Gastrocnemius medialis (tissue), 4 donors: ENCODE results near the gene C11orf86. TPM values are rescaled to one million over a fixed set of nuclear protein-coding genes. Genes with fewer than 3 reads are reported as not detected.
A peak's percentile ranks its signal among the peaks of the same experiment; 100 is the strongest.

ENCODE experiments used
- ATAC-seq, 2 donors: fragments of 150-250 bp; one replicate each; pipeline ENCODE4 v1.9.1; 2016
- DNase-seq, 2 donors: peaks; one replicate each; pipeline ENCODE4 v3.0.0-alpha.2; 2019
- H3K27ac ChIP-seq, 4 donors: fragments of 200-600 bp; sonication (generic); 1 replicate in 1 of 4; 2 replicates in 3 of 4; pipeline ENCODE4 v1.5.1; 2016 to 2018; ENCODE audit warnings: mild to moderate bottlenecking in 2 of 4, moderate library complexity in 1 of 4
- H3K27me3 ChIP-seq, 3 donors: fragments of 200-600 bp; sonication (generic) in 2 of 3; 1 replicate in 1 of 3; 2 replicates in 2 of 3; pipeline versions ENCODE4 v1.5.1 to v1.6.0; 2016 to 2019; ENCODE audit warnings: mild to moderate bottlenecking in 1 of 3, moderate library complexity in 1 of 3
- H3K36me3 ChIP-seq, 2 donors: fragments of 200-600 bp; sonication (generic) in 1 of 2; one replicate each; pipeline ENCODE4 v1.5.1; 2017 to 2018
- H3K4me1 ChIP-seq, 2 donors: fragments of 200-600 bp; sonication (generic) in 1 of 2; one replicate each; pipeline ENCODE4 v1.5.1; 2016 to 2017; ENCODE audit warnings: mild to moderate bottlenecking in 2 of 2
- H3K4me3 ChIP-seq, 4 donors: fragments of 200-600 bp; sonication (generic) in 3 of 4; 1 replicate in 1 of 4; 2 replicates in 3 of 4; pipeline ENCODE4 v1.5.1; 2016 to 2019; ENCODE audit warnings: mild to moderate bottlenecking in 2 of 4
- H3K9me3 ChIP-seq, 3 donors: fragments of 200-600 bp; sonication (generic) in 2 of 3; 1 replicate in 1 of 3; 2 replicates in 2 of 3; pipeline ENCODE4 v1.5.1; 2016 to 2019
- POLR2A ChIP-seq, 2 donors: fragments of 450-650 bp; IDR thresholded peaks; one replicate each; pipeline ENCODE4 v1.6.1; 2017; ENCODE audit warnings: antibody characterized with exemption in 2 of 2, mild to moderate bottlenecking in 2 of 2, moderate library complexity in 2 of 2
- in situ Hi-C, 4 donors: fragments of 200-750 bp; cut with MboI; loops; one replicate each; pipeline versions ENCODE4 v1.15.0 to v1.8.0; 2017; ENCODE audit warnings: low sequenced_read_pairs in 4 of 4
- intact Hi-C: fragments of 100-400 bp; cut with DNase I; formaldehyde crosslinking; loops from one replicate; pipeline ENCODE4 v1.15.1; 2023; ENCODE audit warnings: low total_unique reads
- total RNA-seq, 4 donors: library from RNA; depleted of rRNA; stranded (reverse); fragments of >200 nt; gene quantifications; one replicate each; pipeline versions ENCODE4 v1.1.0 to v1.2.3, GENCODE V29; 2016
- TF ChIP-seq, protein P1 (sequence below), 5 experiments: fragments of 450-650 bp in 3 of 5; fragments of 200-600 bp in 2 of 5; sonication (generic) in 2 of 5; IDR thresholded peaks in 4 of 5; conservative IDR thresholded peaks in 1 of 5; 1 replicate in 4 of 5; 2 replicates in 1 of 5; pipeline ENCODE4 v1.5.1; 2016 to 2019; ENCODE audit warnings: antibody characterized with exemption in 5 of 5, mild to moderate bottlenecking in 3 of 5, moderate library complexity in 3 of 5

C11orf86 gene
- total RNA-seq, 4 donors from 2014 or later = not detected

- no peak overlapping the region for H3K27ac ChIP-seq
- TF ChIP-seq, protein P1, sequence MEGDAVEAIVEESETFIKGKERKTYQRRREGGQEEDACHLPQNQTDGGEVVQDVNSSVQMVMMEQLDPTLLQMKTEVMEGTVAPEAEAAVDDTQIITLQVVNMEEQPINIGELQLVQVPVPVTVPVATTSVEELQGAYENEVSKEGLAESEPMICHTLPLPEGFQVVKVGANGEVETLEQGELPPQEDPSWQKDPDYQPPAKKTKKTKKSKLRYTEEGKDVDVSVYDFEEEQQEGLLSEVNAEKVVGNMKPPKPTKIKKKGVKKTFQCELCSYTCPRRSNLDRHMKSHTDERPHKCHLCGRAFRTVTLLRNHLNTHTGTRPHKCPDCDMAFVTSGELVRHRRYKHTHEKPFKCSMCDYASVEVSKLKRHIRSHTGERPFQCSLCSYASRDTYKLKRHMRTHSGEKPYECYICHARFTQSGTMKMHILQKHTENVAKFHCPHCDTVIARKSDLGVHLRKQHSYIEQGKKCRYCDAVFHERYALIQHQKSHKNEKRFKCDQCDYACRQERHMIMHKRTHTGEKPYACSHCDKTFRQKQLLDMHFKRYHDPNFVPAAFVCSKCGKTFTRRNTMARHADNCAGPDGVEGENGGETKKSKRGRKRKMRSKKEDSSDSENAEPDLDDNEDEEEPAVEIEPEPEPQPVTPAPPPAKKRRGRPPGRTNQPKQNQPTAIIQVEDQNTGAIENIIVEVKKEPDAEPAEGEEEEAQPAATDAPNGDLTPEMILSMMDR (IDR thresholded peaks at IDR 0.05 in 4 of 5, conservative IDR thresholded peaks at IDR 0.05 in 1 of 5) = no peak
- TF ChIP-seq POLR2A (IDR thresholded peaks at IDR 0.05) = no peak
- ATAC-seq (no peak), DNase-seq (no peak)
- intact Hi-C loops (no loop called here), in situ Hi-C loops (no loop called here)
- peaks cover 0 to 14% (median 6%) of the 10 kb centered on the region in 3 donors for H3K27me3 ChIP-seq
- no peaks in the 10 kb centered on the region for H3K9me3 ChIP-seq
- peak overlapping the region; percentile 47 to 59 (median 51) for H3K4me3 ChIP-seq
- H3K36me3 ChIP-seq = no peaks in the 10 kb centered on the region
- H3K4me1 ChIP-seq = peaks cover 8% of the 10 kb centered on the region in 2 donors
Measured at GRCh38 chr11:67022341-67022933, 47.3 kb downstream of the C11orf86 start.

- no peaks in the 10 kb centered on the region for H3K36me3 ChIP-seq
- peaks cover 0 to 14% (median 6%) of the 10 kb centered on the region in 3 donors for H3K27me3 ChIP-seq
- no peak within 1 kb of the TSS for H3K27ac ChIP-seq
- peak in 1 of 2 donors; percentile 52 for ATAC-seq
- DNase-seq = no peak
- no peaks in the 10 kb centered on the region for H3K9me3 ChIP-seq
- intact Hi-C loops = no loop called here
- in situ Hi-C loops = no loop called here
- no peak for TF ChIP-seq POLR2A (IDR thresholded peaks at IDR 0.05)
- TF ChIP-seq, protein P1 (IDR thresholded peaks at IDR 0.05 in 4 of 5, conservative IDR thresholded peaks at IDR 0.05 in 1 of 5) = no peak
- H3K4me1 ChIP-seq = peaks cover 8% of the 10 kb centered on the region in 2 donors
- peak within 1 kb of the TSS; percentile 47 to 59 (median 52) for H3K4me3 ChIP-seq
Measured at GRCh38 chr11:67022961-67023956, 48.2 kb downstream of the C11orf86 start, which contains the start of gene SYT12. Gene SYT12, plus strand, starts transcription at chr11:67023134. Its CDS starts 7,011 bp downstream, at chr11:67030145.

DNA sequence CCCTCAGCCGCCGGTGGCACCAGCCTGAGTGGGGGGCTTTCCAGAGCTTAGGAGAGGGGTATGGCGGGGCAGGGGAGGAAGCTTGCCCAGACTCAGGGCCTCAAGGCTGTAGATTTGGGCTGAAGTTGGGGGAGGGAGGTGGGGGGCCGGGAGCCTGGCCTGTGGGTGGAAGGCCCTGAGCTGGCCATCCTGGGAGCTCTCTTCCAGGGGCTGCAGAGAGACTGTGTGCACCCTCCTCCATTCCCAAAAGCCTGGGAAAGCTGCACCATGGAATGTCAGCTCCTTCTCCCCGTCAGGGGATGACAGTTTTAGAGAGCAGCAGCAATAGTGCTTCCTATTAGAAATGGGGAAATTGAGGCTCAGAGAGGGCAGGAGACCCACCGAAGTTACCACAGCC, 48.9 kb downstream of the C11orf86 start:
- TF ChIP-seq, protein P1 (IDR thresholded peaks at IDR 0.05 in 4 of 5, conservative IDR thresholded peaks at IDR 0.05 in 1 of 5) = no peak
- no peak for TF ChIP-seq POLR2A (IDR thresholded peaks at IDR 0.05)
- Histone ChIP-seq H3K27ac (no peak overlapping the region), H3K9me3 (no peaks in the 10 kb centered on the region), H3K36me3 (no peaks in the 10 kb centered on the region), H3K4me1 (peaks cover 8% of the 10 kb centered on the region in 2 donors), H3K27me3 (peaks cover 0 to 14% (median 6%) of the 10 kb centered on the region in 3 donors), H3K4me3 (peak overlapping the region; percentile 39 to 52 (median 52))
- no peak for ATAC-seq
- in situ Hi-C loops (no loop called here), intact Hi-C loops (no loop called here)
- no peak for DNase-seq

DNA sequence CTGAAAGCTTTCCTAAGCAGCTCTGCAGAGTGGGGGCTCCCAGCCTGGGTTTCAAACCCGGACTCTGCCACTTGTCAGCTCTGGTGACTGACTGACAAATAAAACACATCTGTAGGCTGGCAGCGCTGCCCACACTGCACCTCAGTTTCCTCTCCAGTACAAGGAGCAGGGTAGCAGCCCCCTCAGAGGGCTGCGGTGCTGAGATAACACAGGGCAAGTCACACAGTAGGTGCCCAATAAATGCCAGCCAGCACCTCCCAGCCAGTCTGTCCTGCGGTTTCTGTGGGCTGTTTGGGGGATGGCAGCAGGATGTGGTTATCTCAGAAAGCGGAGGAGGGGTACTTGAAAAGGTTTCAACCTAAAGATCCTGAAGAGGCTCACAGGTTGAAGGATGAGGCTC, 49.3 kb downstream of the C11orf86 start:
- Histone ChIP-seq H3K9me3 (no peaks in the 10 kb centered on the region), H3K36me3 (no peaks in the 10 kb centered on the region), H3K4me3 (no peak overlapping the region), H3K27ac (no peak overlapping the region), H3K4me1 (peaks cover 8% of the 10 kb centered on the region in 2 donors), H3K27me3 (peaks cover 0 to 14% (median 6%) of the 10 kb centered on the region in 3 donors)
- DNase-seq (no peak), ATAC-seq (no peak)
- TF ChIP-seq POLR2A (IDR thresholded peaks at IDR 0.05) = no peak
- TF ChIP-seq, protein P1 (IDR thresholded peaks at IDR 0.05 in 4 of 5, conservative IDR thresholded peaks at IDR 0.05 in 1 of 5) = no peak
- intact Hi-C loops (no loop called here), in situ Hi-C loops (no loop called here)
